ENCODE results near the gene SYP.

SYP gene

GRCh38 chrX:49214996-49215526 lies 15.1 kb upstream of the SYP start:
- no peak for FAIRE-seq

- FAIRE-seq, result no peak
Measured at GRCh38 chrX:49214416-49214815, 14.4 kb upstream of the SYP start.

GRCh38 chrX:49212861-49213260 lies 12.9 kb upstream of the SYP start:
- FAIRE-seq, result no peak

- FAIRE-seq, result no peak
Measured at GRCh38 chrX:49212209-49212608, 12.2 kb upstream of the SYP start.

- no peak for FAIRE-seq
Measured at GRCh38 chrX:49211074-49211473, 11.1 kb upstream of the SYP start.

GRCh38 chrX:49210406-49210805 lies 10.4 kb upstream of the SYP start:
- FAIRE-seq, result no peak

- no peak for FAIRE-seq
Measured at GRCh38 chrX:49209434-49210251, 9.7 kb upstream of the SYP start.

- no peak for FAIRE-seq
Measured at GRCh38 chrX:49208399-49208798, 8.4 kb upstream of the SYP start.

GRCh38 chrX:49206543-49206942 lies 6.5 kb upstream of the SYP start:
- FAIRE-seq, result no peak

- FAIRE-seq, result no peak
Measured at GRCh38 chrX:49205443-49205842, 5.5 kb upstream of the SYP start.

GRCh38 chrX:49204709-49205108 lies 4.7 kb upstream of the SYP start:
- FAIRE-seq, result no peak

GRCh38 chrX:49204017-49204416 lies 4.0 kb upstream of the SYP start:
- FAIRE-seq, result no peak

- no peak for FAIRE-seq
Measured at GRCh38 chrX:49203536-49203935, 3.5 kb upstream of the SYP start.

GRCh38 chrX:49202022-49202421 lies 2.0 kb upstream of the SYP start:
- FAIRE-seq, result no peak

GRCh38 chrX:49199315-49199595 lies 738 bp downstream of the SYP start:
- no peak for FAIRE-seq

GRCh38 chrX:49198540-49199314 lies 1.3 kb downstream of the SYP start:
- FAIRE-seq, result no peak

GRCh38 chrX:49197543-49198087 lies 2.4 kb downstream of the SYP start:
- no peak for FAIRE-seq

GRCh38 chrX:49193542-49193964 lies 6.4 kb downstream of the SYP start:
- FAIRE-seq, result no peak

- no peak for FAIRE-seq
Measured at GRCh38 chrX:49192722-49193328, 7.2 kb downstream of the SYP start.

GRCh38 chrX:49191574-49192011 lies 8.4 kb downstream of the SYP start:
- no peak for FAIRE-seq

GRCh38 chrX:49190821-49191573 lies 9.0 kb downstream of the SYP start:
- FAIRE-seq, result peak; percentile 100

- no peak for FAIRE-seq
Measured at GRCh38 chrX:49189606-49190005, 10.4 kb downstream of the SYP start.

Data from colon (tissue), 2 donors.